Activated CD8-positive, alpha-beta memory T cell treated with anti-CD3 and anti-CD28 coated beads for 36 hours (primary cell): ENCODE measurements around the gene BHLHE41. TPM values are rescaled to one million over a fixed set of nuclear protein-coding genes. Genes with fewer than 3 reads are reported as not detected.

Experiments used
- CTCF ChIA-PET: fragments of 350-600 bp; sonication (Branson Sonifier 250); formaldehyde crosslinking; loops from one replicate; lab custom pipeline; 2021; ENCODE audit warnings: antibody characterized with exemption; lab: Charles Lee
- POLR2A ChIA-PET: fragments of 350-600 bp; sonication (Branson Sonifier 250); formaldehyde crosslinking; loops from one replicate; lab custom pipeline; 2021; ENCODE audit warnings: antibody characterized with exemption; lab: Charles Lee
- total RNA-seq, 2 experiments: library from RNA; stranded (reverse); gene quantifications; one replicate each; pipeline ENCODE4 v1.2.3, GENCODE V29; 2021

BHLHE41 gene
- total RNA-seq, 2 experiments from 2014 or later: not detected

DNA sequence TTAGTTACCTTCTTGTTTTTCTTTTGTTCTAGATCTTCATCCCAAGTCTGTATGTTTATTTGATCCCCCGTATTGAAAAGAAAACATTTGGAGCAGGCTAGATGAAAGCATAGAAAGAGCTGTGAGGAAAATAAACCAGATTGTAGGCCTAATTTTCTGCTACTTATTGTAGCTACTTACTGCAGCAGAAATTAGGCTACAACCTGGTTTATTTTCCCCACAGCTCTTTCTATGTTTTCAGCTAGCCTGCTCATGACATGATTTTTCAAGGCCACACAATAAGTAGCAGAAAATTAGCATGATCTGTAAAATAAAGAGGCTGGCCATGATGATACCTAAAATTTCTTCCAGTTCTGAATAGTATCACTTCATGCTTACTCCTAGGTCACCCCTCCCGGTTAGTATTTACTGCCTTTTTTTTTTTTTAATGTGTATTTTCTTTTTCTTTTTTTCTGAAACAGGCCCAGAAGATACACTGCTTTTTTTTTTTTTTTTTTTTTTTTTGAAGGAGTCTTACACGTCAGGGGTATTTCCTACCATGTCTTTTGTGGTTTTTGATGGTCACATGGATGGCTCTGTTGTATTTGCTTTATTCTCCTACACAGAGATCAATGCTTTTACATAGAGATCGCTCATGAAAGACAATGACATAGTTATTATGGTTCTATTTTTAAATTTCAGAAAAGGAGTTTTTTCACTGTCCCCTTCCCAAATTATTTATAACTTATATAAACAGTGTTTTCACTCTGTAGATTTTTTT, 32.3 kb downstream of the BHLHE41 start:
- POLR2A ChIA-PET: no interaction called here

GRCh38 chr12:26091822-26092221, 33.0 kb downstream of the BHLHE41 start:
- ChIA-PET CTCF (no interaction called here), POLR2A (no interaction called here)

More for the DNA sequence above, 32.3 kb downstream of the BHLHE41 start:
- CTCF ChIA-PET: no interaction called here

DNA sequence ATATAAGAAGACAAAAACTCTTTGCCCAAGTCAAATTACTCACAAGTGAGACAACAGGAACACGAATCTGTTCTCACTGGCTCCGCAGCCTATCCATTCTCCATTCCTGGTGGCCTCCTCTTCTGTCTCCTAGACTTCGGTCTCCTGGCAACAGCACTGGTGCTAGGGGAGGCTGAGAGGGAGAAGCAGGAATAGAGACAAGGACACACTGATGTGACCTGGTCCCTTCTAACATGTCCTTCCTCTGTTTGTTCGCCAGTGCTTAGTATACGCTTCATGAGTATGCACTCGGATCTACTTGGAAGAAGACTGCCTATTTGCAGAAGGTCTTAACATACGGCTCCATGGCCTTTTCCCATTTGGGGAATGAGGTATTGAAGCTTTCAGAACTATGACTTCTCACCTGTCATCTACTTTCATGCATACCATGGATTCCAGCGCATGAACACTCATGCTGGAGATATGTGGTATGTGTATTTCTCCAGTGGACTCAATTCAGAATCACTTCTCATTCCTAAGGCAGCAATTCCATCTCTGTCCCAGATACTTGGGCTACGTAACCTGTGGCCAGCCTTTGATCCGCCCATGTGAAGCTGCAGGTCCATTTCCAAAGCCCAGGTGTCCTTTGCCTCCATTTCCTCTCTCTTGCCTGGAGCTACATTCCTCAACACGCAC, 33.9 kb downstream of the BHLHE41 start:
- ChIA-PET CTCF (no interaction called here), POLR2A (no interaction called here)

- ChIA-PET POLR2A (no interaction called here), CTCF (no interaction called here)
Measured at GRCh38 chr12:26088998-26089397, 35.8 kb downstream of the BHLHE41 start.

- ChIA-PET CTCF (no interaction called here), POLR2A (no interaction called here)
Measured at GRCh38 chr12:26086936-26087335, 37.9 kb downstream of the BHLHE41 start.

- POLR2A ChIA-PET: no interaction called here
- CTCF ChIA-PET: no interaction called here
Measured at GRCh38 chr12:26080911-26081310, 43.9 kb downstream of the BHLHE41 start.

DNA sequence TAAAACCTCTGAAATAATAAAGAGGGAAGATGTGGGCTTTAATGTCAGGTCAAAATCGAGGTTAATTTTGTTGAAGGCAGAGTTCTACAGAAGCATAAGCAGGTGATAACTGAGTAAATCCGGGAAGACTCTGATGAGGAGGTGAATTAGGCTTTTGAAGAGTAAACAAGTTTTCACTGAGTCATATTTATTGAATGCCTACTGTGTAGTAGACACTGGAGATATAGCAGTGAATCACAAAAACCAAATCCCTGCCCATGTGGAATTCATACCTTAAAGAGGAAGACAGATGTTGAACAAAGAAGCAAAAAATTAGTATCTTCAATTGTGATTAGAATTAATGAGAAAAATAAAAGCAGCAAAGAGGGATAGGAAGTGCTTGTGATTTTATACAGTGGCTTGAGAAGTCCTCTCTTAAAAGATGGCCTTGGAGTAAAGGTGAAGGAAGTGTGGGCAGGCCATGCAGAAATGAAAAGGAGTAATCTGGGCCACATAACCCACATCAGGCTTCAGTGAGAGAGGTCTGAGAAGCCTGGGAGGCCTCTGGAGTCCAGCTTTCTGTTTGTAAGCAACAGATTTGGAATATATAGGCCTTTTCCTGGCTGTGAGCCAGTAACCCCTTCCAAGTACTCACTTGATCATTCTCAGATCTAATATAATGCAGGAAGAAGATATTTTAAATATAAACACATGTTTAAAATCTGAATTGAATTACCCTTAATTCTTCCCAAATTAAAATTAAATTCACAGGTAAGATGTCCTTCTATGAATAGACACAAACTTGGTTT, 46.7 kb downstream of the BHLHE41 start:
- POLR2A ChIA-PET: no interaction called here
- CTCF ChIA-PET: no interaction called here

Other genes starting within 250 kb of the BHLHE41 start
- under 1 TPM; 0.27 to 0.46 TPM for gene RASSF8, start 166.4 kb downstream of the BHLHE41 start, total RNA-seq
- gene SSPN, start 70.5 kb upstream of the BHLHE41 start, total RNA-seq: not detected